Iris pigment epithelial cell (primary cell): ENCODE measurements around the gene RFC2.
"Not testable (repeated sequence)": the region's sequence is repeated elsewhere in the genome, so short reads cannot be mapped to it uniquely, and the experiment has no call there.

ENCODE experiments used
- DNase-seq: peaks from one replicate; pipeline ENCODE4 v3.0.0-alpha.2; 2011; ENCODE audit warnings: low read depth

RFC2 gene

DNA sequence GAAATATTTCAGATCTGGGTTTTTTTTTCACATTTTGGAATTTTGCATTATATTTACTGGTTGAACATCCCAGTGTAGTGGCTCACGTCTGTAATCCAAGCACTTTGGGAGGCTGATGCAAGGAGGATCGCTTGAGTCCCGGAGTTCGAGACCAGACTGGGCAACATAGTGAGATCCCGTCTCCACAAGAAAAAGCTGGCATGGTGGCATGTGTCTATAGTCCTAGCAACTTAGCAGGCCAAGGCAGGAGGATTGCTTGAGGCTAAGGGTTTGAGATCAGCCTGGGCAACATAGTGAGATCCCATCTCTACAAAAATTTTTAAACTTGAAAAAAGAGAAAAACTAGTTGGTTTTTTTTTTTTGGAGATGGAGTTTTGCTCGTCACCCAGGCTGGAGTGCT lies 6.0 kb downstream of the RFC2 start:
- no peak for DNase-seq

DNA sequence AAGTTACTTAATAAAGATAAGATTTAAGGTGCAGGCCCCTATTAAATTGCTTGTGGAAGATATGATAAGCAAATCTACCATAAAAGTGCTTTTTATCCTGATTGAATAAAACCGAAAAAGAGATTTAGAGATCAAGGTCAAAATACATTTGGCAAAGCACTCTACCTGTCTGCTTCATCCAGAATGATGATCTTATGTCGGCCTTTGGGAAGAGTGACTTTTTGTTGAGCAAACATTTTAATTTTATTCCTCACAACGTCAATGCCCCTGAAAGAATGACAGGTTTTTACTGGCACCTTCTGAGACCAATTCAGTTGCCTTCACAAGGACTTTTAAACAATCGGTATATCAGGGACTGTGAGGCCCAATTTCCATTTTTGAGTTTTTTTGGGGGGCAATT lies 7.7 kb downstream of the RFC2 start:
- DNase-seq, result no peak

DNA sequence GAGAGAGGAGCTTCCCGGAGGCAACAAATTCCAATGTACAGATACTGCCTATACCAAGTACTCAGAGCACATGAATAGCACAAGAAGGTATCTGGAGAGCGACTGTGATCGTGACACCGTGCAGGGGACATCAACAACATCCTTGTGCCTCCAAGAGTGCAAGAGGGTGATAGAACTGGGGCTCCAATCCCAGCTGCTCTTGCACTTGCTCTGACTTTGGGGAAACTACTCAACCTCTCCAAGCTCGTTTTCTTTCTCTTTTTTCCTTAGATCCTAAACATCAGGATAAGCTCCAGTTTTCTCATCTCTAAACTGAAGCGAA lies 12.1 kb downstream of the RFC2 start:
- no peak for DNase-seq

DNA sequence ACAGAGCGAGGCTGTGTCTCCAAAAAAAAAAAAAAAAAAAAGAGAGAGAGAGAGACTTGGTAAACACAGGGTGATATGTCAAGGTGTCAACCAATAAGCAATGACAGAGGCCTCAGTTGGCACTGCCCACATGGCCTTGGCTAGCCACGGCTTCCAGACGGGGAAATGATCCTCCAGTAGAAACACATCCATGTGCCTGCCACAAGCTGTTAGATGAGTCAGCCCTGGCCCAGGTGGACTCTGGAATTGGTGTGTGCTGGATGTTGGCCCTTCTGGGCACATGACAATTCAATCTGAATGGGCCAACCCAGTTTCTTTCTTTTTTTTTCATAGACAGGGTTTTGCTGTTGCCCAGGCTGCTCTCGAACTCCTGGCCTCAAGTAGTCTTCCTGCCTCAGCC lies 13.7 kb downstream of the RFC2 start:
- no peak for DNase-seq

DNA sequence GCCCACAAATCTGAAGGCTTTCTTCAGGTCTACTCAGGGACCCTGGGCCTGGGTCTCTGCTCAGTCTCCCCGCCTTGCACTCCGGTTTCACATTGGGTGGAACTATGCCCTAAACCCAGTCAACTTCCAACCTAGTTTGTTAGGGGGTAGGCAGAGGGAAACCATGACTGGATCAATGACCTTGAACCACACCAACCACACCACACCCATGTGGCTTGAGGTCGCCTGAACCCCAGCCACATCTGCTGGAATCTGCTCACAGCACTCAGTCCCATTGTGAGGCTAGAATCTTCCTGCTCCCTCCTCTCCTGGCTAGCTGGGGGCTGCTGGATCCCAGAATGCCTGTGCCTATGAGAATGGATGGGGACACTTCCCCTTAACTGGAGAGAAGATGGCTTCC lies 17.9 kb downstream of the RFC2 start:
- DNase-seq, result no peak

DNA sequence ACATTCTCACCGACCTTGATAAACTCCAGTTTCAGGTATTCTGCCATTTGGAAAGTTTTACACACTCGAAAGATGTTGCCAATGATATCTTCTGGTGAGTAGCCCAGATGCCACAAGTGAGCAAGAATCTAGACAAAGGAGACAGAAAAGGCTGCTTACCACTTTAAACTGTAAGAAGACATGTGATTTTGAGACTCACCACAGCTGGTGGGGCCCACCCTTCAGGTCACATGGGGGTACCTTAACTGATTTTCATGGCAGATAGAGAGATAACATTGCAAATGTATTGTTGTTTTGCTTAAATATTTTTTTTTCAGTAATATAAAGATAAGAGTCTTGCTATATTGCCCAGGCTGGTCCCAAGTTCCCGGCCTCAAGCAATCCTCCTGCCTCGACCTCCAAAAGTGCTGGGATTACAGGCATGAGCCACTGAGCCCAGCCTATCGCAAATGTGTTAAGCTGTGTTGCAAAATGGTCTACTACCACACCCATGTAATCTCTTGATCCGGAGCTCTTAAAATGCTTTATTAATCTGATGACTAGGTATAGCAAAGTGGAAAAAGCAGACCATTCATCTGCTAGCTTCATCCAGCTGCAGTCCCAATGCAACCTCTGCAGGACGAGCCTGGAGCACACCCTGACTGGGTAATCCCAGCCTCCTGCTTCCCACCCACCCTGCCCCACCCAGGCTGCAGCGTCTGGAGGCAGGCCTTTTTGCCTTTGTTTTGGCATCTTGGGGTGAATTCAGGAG lies 18.5 kb downstream of the RFC2 start:
- DNase-seq, result no peak

DNA sequence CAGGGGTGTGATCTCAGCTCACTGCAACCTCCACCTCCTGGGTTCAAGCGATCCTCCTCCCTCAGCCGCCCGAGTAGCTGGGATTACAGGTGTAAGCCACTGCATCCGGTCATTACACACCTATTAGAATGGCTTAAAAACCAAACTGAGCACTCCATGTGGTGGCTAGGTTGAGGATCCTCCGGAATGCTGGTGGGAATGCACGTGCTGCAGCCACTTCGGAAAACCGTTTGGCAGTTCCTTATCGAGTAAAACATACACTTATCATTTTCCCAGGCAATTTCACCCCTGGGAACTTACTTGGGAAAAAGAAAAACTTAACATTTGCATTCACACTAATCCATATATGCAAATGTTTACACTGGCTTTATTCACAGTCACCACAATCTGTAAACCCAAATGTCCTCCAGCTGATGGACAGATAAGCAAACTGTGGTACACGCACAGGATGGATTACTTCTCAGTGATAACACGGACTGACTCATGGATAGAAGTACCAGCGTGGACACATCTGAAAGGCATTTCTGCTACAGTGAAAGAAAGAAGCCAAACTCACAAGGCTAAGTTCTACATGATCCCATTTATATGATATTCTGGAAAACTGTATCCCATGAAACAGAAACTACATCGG lies 20.4 kb downstream of the RFC2 start:
- DNase-seq, result peak; percentile 91

DNA sequence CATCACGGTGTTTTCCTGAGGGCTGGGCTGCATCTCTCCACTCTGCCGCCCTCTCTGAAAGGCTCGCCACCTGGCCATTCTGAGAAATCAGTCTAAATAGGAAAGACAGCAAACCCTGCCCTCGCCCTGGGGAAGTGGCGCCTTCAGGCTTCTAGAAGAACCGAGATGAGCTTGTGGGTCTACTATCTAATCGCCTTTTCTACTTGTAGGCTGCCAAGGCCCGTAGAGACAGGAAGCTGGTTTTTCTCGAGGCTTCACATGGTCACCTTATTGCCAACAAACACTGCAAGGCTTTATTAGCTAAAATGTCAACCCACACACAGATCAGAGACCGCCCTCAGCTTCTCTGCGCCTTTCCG lies 23.0 kb downstream of the RFC2 start:
- no peak for DNase-seq

DNA sequence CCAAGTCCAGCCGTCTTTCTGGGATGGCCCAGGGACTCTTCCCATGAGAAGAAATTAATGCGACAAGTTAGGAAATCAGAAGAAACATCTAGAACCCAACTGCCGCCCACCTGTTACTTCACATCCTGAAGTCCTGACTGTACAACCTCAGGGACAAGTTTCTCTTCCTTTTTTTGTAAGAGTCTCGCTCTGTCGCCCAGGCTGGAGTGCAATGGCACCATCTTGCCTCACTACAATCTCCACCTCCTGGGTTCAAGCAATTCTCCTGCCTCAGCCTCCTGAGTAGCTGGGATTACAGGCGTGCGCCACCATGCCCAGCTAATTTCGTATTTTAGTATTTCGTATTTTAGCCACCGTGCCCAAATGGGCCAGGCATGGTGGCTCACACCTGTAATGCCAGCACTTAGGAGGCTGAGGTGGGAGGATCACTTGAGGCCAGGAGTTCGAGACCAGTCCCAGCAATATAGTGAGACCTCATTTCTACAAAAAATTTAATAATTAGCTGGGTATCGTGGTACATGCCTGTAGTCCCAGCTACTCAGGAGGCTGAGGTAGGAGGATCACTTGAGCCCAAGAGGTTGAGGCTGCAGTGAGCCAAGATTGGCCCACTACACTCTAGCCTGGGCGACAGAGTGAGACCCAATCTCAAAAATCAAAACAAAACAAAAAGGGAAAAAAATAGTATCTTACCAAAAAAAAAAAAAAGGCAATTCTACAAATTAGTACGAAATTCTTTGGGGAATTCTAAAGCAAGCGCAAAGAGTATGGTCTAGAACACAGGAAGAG lies 23.6 kb downstream of the RFC2 start:
- DNase-seq, result no peak

DNA sequence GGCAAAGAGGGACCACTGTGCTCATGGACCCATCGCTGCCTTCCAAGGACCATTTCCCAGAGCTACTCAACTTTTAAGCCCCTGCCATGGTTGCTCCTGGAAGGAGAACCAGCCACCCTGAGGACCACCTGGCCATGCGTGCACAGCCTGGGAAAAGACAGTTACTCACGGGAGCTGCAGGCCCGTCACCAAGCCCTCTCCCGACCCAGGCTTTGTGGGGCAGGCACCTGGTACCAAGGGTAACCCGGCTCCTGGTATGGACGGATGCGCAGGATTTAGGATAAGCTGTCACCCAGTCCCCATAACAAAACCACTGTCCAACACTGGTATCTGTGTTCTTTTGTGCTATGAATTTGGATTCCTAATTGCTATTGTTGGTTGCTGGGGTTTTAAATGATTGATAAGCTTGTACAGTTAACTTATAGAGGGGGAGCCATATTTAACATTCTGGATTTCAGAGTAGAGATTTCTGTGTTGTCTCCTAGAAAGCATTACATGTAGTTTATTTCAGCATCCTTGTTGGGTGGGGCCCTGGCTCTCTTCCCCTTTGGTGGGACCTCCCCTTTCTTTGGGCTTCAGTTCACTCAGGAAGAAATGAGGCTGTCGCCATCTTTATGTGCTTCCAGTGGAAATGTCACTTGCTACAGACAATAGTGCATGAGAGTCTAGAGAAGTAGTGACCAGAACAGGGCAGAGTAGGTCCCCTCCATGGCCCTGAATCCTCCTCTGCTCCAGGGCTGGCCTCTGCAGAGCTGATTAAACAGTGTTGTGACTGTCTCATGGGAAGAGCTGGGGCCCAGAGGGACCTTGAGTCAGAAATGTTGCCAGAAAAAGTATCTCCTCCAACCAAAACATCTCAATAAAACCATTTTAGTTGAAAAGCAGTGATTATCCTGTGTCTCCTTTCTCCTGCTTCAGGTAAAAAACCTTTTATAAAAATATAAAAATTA lies 25.0 kb downstream of the RFC2 start:
- DNase-seq, result no peak

DNA sequence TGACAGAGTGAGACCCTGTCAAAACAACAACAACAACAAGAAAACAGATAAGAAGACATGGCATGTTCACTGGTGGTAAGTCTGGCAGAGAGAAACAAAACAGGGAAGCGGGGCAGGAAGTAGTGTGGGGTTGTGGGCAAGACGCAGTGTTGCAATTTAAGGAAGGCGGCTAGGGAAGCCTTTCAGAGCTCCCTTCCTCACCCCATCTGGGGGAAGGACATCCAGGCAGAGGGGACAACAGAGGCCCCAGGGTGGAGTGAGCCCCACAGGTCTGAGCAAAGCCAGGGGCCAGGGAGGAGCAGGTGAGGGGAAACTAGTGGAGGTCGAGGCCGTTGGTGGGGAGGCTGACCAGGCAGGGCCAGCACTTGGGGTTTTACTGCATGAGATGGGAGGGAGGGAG lies 27.6 kb downstream of the RFC2 start:
- no peak for DNase-seq

DNA sequence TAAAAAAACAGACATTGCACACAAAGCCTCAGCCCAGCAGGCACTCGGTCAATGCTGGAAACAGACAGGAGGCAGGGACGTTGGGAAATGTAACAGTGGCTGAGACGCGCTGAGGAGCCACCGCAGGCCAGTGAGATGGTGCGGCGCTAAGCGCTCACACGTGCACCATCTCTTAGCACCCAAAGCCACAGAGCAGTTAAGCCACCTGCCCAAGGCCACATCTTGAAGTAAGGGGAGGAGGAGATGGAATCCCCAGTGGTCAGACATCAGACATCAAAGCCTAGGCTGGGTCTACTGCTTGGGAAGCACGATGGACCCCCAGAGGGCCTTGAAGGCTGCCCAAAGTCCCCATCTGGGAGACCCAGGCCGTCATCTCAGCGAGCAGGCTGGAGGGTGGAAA lies 28.8 kb downstream of the RFC2 start:
- DNase-seq, result no peak

DNA sequence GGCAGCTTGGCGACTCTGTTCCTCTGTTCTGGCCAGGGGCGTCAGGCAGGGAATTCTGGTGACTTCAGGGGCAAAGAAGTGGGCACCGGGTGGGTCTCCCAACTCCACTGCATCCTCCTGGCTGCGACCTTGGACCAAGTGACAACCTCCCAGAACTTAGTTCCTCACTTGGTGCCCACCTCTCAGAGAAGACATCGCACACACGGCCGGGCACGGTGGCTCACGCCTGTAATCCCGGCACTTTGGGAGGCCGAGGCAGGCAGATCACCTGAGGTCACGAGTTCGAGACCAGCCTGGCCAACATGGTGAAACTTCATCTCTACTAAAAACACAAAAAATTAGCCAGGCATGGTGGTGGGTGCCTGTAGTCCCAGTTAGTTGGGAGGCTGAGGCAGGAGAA lies 29.3 kb downstream of the RFC2 start:
- not testable (repeated sequence) for DNase-seq

DNA sequence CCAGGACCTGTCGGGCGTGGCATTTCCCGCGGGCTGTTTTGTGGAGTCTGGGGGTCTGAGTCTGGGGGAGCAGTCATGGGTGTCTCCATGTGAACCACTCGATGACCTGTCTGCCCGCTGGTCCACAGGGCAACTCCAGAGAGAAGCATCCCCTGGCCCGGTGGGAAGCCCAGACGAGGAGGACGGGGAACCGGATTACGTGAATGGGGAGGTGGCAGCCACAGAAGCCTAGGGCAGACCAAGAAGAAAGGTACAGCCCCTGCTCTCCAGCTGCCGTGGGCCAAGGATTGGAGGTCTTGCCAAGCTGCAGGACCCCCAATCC lies 29.7 kb downstream of the RFC2 start:
- no peak for DNase-seq

DNA sequence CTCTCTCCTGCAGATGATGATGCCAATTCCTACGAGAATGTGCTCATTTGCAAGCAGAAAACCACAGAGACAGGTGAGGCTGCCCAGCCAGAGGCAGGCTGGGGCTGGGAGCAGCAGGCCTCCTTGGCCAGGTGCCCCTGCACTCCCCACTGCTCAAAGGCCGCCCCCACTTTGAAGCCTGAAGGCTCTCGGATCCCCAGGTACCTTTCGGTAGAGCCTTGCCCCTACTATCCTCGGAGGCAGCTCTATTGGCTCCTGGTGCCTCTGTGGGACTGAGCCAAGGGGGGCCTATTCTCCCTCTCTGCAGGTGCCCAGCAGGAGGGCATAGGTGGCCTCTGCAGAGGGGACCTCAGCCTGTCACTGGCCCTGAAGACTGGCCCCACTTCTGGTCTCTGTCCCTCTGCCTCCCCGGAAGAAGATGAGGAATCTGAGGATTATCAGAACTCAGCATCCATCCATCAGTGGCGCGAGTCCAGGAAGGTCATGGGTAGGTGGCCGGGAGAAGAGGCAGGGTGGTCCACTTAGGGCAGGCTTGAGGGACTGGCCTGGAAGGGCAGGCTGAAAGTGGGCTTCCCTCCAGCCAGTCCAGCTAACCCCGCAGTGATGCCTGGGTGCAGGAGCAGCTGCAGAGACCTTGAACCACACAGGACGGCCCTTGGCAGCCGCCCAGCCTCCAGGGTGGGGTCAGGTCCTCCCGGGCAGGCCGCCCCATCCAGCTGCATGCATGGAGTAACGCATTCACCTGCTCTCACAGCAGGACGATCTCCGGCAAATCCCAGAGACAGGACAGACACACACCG lies 30.3 kb downstream of the RFC2 start:
- no peak for DNase-seq

DNA sequence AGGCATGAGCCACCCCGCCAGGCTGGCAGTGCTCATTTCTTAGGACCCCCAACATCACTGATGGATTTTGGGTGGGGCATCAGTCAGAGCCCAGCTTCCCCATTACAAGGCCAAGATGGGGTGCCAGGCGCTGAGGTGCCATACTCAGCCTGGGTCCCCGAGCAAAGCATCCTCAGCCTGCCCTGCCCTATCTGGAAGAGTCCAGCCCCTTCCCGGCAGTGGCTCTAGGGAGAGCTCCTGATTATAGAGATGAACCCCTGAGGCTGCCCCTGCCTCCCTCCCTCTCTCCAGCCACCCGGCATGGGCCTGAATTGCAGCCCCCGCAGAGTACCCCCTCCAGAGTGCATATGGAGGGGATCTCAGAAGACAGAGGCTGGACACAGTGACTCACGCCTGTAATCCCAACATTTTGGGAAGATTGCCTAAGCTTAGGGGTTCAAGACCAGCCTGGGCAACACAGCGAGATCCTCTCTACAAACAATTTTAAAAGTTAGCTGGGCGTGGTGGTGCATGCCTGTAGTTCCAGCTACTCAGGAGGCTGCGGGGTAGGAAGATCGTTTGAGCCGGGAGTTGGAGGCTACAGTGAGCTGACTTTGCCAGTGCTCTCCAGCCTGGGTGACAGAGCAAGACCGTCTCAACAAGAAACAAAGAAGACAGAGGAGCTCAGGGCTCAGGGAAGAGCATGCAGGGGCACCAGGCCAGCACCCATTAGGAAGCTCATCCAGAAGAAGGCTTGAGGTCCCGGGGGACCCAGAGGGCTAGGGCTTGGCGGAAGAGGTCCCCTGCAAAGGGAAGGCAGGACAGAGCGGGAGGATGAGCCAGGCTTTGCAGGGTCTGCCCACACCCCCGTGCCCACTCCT lies 31.1 kb downstream of the RFC2 start:
- no peak for DNase-seq

DNA sequence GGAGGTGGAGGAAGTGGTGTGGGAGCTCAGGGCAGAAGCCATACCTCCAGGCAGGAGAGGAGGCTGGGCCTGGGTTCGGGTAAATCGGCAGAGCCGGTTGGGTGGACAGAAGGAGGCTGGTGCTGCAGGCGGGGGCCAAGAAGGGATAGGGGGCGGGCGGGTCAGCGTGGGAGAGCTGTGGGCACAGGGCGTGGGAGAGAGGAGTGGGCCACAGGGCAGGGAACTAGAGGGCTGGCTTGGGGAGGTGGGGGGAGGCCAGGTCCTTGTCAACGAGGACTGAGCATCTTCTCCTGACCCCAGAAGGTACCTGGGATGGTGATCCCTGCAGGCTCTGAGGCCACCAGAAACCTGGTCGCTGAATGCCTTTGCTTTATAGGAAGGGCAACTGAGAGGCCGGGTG lies 32.5 kb downstream of the RFC2 start:
- DNase-seq, result no peak

DNA sequence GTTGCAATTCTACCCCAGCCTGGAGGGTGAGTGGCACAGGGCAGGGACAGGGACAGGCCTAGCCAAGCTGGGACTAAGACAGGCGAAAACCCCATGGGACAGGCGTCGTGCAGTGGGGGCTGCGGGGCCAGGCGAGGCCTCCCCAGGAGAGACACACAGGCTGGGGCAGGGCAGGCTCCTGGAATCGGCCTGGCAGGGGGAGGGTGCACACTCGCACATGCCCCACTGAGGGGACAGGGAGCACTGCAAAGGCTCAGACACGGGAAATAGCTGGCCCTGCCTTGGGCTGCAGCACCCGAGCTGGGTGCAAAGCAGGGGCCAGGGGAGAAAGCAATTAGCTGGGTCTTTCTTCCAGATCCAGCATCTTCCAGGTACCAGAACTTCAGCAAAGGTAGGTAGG lies 34.0 kb downstream of the RFC2 start:
- DNase-seq, result no peak

DNA sequence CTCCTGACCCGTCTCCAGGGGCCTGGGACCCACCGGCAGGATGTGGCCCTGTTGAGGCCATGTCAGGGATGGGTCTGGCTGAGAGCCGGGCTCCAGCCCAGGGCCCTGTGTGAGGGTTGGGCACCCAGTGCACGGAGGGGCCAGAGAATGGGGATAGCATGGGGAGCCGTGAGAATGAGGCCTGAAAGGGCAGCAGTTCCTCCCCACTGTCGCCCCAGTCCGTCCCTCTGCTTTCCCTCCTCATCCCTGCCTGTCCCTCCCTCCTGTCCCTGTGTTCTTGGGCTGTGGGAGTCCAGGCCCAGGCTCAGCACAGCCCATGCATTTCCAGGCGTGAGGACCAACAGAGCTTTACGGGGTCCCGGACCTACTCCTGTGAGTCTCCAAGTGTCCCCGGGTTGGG lies 34.8 kb downstream of the RFC2 start:
- no peak for DNase-seq

DNA sequence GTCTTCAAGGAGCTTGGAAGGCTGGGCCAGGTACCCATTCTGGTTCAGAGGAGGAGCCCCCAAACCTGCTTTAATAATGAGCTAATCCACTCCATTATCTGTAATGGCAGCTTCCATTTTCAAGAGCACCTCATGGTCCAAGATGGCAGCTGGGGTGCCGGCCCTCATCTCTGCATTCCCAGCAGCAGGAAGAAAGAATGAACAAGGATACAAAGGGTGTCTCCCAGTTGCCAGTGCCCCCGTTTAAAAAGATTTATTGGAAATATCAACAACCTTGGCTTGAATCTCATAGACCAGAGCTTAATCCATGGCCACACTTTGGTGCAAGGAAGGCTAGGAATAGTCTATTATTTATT lies 35.9 kb downstream of the RFC2 start:
- DNase-seq, result no peak
